Embryonic facial prominence (tissue), 1 donor: ENCODE data around the gene FAM20A.

Source experiments
- DNase-seq: peaks from one replicate; pipeline ENCODE4 v3.0.0-alpha.2; 2016; ENCODE audit errors: extremely low spot score

The FAM20A gene

DNA sequence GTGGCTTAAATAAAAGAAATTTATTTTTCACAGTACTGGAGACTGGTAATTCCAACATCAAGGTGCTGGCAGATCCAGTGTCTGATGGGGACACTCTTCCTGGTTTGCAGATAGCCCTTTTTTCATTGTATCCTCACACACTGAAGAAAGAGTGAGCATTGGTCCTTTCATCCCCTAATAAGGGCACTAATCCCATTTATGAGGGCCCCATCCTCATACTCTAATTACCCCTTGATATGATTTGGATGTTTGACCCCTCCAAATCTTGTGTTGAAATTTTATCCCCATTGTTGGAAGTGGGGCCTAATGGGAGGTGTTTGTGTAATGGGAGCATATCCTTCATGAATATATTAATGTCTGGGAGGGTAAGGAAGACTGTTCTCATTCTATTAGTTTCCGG is 9.4 kb upstream of the FAM20A start:
- no peak for DNase-seq

DNA sequence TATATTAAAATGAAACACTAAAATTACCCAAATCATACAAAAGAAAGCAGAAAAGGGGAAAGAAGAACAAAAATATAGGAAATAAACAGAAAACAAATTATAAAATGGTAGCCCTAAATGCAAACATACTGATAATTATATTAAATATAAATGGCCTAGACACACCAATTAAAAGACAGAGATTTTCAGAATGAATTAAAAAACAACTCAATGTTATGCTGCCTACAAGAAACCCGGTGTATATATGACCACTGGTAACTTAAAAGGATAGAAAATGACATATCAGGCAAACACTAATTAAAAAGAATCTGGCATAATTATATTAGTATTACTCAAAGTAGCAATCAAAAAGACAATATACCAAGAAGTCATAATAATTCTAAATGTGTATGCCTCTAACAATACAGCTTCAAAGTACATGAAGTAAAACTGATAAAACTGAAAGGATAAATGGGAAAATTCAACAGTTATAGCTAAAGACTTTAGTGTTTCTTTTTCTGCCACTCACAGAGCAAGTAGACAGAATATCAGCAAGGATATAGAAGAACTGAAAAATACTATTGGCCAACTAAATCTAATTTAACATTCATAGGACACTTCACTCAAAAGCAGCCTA is 7.5 kb upstream of the FAM20A start:
- no peak for DNase-seq

DNA sequence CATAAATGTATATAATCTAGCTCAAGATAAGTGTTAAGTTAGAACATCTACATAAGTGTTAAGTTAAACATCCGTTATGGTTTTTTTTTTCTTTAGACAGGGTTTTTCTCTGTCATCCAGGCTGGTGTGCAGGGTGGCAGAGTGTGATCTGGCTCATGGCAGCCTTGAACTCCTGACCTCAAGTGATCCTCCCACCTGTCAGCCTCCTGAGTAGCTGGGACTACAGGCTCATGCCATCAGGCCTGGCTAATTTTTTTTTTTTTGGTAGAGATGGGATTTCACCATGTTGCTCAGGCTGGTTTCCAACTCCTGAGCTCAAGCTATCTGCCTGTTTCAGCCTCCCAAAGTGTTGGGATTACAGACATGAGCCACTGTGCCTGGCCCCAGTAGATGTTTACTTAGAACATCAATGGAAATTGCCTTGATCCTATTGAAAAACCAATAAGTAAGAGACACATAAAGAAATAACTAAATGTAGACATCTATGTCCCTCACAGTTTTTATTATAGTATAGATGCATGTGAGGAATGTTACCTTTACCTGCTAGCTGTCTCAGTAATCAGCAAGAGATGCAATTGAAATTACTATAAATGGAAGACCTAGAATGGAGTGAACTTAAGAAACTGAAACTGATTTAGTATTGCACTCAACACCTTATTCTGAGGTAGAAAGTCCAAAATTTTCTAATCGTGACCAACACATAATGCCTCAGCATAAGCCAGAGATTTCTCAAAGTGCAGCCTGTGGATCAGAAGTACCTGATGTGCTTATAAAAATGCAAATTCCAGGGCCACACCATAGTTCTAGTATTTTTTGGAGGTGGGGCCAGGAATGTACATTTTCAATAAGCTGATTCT is 5.5 kb upstream of the FAM20A start:
- DNase-seq = no peak

DNA sequence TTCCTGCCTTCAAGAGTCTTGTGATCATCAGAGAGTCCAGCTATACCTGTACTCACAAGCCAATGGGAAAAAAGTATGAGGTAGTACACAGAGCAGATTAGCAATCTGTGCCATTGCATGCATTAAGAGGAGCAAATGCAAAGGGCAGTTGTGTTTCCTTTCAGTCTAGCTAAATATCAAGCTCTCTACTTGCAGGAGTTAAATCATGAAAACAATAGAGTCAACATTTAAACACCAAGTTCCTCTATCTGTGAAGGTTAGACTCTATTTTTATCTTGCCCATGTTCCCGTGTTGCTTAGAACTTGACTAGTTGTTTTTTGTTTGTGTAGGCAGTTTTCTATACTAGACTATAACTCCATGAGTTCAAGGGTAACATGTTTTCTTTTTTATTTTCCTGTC is 4.7 kb upstream of the FAM20A start:
- DNase-seq = no peak

DNA sequence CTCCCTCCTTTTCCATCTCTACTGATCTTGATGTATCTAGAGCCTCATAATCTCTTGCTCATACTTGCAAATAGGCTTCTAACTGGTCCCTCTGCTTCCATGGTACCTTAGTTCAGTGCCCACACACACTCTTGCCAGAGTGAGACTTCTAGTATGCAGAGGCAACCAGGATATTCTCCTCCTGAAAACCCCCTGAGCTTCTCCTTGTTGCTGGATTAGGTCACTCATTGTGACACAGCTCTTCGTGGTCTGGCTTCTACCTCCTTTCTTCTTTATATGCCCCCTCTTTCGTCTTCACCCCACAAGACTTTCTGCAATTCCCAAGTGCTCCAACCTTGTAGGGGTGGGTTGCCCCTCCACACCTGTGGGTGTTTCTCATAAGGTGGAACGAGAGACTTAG is 2.5 kb upstream of the FAM20A start:
- DNase-seq = no peak

DNA sequence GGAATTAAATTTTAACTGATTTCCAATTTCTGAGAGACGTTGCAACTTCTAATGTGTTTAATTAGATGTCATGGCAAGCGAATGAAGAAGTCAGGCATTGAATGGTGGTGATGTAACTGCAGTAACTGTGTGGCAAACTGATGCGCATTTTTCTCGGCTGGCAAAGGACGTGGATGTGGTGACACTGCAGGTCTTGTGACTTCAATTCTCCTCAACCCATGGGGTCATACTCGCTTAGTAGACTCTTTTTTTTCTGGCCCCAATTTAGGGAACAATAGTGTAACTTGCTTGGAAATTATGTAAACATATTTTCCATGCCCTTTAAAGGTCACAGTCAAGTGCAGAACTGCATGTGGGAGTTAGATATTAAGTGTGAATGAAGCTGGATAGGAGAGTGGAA is 1.9 kb upstream of the FAM20A start:
- DNase-seq = no peak

DNA sequence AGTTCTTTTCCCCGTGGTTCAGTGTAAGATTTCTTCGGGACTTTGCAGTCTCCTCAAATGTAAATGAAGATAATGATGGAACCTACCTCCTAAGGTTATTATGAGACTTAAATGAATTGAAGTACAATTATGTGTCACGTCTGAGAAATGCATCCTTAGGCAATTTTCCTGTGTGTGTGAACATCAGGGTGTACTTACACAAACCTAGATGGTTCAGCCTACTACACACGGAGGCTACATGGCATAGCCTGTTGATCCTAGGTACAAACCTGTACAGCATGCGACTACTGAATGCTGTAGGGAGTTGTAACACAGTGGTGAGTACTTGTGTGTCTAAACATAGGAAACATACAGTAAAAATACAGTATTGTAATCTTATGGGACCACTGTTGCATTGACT is 1.1 kb upstream of the FAM20A start:
- no peak for DNase-seq

DNA sequence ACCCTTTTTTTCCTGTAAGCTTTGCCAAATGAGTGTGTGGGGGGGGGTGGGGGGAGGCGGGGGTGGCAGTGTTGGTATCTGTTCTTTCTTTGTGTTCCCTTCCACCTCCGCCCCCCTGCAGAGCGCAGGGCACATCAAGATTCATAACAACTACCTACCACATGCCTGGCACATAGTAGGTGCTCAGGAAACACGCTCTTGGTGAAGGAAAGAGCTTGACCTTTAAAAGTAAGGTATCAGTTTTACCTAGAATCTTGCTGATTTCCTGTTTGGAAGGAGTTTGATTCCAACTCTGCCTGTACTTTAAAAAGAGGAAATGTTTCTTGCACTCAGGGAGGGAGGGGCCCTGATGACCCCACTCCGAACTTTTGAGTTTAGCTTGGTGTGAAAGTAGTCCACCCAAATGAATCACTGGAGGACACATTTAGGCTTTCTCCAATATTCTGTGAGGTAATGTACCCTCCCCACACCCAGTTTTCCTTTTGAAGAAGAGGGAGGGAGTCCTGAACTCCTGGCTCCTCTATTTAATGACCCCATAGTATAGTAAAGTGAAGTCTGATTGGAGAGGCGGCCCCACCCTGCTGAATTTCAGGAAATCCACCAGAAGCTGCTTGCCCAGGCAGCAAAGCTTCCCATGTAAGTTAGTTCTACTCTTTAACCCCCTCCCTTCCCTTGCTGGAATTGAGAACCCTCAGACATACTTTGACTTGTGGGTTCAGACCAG is 560 bp upstream of the FAM20A start:
- DNase-seq = no peak

DNA sequence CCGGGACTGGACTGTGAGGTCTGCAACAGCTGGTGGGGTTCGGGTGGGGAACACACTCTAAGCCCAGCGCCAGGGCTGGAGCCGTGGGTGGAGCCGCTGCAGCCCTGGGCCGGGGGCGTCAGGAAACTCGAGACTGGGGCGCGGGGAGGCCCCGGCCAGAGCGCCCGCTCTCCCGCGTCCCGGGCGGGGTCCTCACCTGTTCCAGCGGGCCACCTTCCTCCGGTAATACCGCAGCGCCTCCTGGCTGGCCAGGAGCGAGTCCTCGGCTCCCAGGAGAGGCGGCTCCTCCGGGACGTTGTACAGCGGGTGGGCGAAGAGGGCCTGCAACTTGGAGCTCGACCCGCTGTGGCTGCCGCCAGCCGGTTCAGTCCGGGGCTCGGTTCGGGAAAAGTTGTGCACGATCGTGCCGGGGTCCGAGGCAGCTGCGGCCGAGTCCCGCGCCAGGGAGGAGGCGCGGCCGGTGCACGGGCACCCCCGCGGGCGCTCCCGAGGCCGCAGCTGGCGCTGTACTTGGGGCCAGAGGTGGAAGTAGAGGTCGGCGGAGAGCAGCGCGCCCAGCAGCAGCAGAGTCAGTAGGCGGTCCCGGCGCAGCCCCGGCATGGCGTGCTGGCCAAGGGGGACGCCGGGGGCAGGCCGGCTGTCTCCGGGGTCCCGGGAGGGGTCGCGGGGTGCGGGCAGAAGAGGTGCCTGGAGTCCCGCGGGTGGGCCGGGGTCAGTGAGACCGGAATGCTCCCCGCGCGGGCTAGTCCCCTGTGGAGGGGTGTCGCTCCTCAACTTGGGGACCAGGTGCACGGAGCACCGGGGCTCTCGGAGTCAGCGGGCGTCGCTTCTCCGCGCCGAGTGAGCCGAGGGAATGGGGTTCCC is 868 bp downstream of the FAM20A start:
- DNase-seq = no peak

DNA sequence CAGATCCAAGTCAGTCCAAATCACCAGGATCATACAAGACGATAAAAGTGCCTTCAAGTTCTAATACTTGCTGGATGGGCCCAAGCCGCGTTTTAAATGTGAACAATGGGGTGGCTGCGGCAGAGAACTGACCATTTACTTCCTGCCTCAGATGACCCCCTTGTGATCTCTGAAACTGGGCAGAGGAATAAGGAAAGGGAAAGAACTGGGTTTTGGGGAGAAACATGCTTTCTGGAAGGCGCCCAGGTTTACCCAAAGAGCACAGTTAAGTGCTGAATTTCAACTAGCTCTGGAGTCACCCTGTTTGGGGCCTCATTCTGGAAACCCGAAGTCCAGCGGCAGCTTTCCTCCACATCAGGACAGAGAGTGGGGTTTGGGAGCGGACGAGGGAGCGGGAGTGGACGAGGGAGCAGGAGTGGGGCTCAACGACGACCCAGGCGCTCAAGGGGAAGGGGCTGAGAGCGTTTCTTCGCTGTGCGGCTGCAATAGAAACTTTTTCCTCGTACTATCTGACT is 1.6 kb downstream of the FAM20A start:
- no peak for DNase-seq

DNA sequence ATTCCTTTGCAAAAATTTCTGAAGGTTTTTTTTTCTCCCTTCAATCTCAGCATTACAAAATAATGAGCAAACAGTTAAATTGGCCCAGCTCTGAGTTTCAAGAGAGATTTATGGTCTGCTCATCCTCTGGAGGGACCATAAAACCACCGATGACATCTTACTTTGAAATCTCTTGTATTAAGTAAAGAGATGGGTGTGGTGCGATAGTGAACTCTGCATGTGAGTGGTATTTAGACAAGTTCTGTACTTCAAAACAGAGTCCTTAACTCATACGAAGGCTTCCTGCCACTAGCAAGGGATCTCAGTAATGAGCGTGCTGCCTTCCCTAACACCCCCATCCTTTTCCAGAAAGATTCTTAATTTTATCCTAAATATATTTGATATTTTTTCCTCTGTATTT is 2.1 kb downstream of the FAM20A start:
- no peak for DNase-seq

DNA sequence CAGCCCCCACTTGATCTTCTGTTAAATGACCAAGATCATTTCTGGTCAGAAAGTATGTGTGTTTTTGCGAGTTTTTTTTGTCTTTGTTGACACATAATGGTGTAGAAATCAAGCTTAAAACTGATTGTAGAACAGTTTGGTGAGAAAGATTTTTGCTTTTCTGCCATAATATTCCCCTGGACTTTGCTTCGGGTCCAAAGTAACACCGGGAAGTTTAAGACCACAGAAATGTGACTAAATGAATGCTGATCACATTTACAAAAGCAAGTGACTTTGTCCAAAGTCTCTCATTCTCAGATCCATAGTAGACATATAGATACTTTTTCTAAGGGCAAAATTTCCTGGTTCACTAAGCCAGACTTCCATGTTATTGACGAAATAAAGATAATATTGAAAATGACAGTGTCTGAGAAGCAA is 2.6 kb downstream of the FAM20A start:
- no peak for DNase-seq

DNA sequence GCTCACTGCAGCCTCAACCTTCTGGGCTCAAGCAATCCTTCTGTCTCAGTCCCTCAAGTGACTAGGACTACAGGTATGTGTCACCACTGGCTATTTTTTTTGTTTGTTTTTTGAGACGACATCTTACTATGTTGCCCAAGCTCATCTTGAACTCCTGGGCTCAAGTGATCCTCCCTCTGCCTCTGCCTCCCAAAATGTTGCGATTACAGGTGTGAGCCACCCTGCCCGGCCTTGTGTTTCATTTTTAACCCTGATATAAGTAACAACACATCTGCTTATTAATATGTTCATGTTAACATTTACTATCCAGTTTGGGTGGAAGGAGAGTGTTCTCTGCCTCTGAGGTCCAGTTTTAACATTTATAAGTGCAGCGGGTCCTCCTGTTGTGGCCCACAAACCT is 3.1 kb downstream of the FAM20A start:
- no peak for DNase-seq

DNA sequence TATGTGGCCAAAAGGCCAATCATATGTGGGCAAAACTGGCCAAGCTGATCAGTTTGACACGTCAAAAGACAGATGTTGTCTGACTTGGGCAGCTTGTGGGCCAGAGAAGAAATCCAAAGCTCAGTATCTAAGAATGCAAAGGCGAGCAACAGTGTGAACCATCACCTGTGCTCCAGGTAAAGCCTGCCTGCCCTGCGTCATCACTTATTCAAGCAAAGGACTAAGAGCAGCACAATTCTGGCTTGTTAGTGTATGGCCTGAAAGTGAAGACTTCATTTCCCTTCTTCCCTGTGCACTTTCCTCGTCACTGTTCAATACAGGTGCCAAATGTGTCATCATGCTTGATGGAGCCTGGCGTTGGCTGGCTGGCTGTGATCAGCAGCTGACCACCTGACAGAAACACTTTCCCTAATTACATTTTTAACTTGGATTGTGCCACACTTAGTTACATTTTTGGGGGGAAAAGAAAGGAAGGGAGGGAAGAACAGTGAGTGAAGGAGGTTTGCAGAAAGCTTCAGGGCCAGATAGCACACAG is 4.7 kb downstream of the FAM20A start:
- DNase-seq = no peak

DNA sequence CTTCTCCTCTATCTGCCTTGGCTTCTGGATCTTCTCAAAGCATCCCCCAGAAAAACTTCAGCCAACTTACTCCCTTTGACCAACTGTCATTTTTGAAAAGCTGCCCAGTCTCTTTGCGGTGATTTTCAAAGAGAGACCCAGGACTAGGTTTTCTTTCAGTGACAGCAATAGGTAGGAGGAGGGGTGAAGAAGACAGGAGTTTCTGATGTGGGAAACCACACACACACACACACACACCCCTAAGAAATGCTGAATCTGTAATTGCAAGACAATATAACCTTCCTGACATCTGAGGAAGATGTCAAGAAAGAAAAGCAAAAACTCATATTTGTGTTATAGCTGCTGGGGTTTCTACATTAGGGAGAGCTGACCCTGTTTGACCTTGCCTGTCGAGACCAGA is 5.2 kb downstream of the FAM20A start:
- DNase-seq = no peak

DNA sequence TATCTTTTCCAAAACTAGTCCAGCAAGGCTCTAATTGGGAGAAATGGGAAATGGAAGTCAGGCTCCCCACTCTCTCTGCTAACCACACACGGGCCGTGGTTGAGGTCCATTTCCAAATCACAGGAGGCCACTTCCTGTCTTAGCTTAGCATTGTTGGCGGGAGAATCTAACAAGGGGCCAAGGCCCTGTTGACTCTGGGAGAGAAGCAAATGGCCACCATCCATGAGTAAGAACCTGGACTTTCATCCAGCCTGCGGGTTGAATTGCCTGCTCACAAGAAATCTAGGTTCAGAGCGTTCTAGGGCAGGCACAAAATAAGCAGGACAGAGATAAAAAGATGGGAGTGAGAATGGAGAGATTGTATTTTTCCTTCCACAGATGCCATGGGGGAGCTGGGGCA is 5.7 kb downstream of the FAM20A start:
- DNase-seq = no peak

DNA sequence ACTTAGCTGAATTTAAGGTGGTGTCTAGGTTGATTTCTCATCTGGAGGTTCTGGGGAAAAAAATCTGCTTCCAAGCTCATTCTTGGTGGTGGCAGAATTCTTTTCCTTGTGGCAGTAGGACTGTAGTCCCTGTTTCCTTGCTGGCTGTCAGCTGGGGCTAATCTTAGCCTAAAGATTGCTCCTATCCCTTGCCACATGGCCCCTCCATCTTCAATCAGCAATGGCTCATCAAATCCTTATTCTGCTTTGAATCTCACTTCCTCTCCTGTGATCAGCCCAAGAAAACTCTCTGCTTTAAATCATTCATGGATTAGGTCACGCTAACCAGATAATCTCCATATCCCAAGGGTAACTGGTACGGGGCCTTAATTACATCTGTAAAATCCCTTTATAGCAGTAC is 6.6 kb downstream of the FAM20A start:
- no peak for DNase-seq

DNA sequence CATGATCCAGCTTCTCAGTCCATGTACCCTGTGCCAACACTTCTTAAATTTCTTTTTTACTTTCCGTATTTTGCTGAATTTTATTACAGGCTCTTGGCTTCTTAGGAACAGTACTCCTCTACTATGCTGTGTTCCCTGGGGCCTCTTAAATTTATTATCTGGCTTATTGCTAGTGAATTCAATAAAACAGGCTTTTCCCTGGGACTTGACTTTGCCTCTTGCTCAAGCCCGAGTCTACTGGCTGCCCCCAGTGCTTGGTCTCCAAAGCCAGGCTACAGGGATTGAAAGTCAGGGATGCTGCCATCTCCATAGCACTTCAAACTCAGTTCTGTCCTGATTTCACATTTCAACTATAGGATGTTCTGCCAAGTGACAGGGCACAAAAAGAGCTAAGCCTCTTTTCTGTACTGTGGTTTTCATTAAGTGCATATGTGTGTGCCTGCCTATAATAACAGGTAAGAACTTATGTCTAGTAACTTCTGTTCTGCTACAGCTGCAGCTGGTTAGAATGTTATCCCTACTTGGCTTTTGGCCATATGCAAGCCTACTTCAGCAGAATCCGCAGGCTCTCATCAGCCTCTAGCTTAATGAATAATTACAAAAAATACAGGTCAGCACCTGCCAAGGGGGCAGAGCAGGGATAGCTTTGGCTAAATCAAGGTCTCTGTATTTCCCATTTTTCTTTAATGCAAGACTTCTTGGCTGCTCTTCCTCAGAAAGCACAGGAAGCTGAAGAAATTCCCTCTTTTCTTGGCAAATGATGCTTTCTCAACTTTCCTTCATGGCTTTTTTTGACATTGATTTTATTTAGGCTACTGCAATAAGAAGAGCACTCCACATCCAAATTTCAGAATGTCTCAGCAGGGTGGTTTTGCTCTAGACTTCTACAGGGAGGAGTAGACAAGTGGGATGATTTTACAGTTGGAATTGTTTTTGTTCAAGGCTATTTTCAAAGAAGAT is 8.2 kb downstream of the FAM20A start:
- DNase-seq = peak; percentile 42

DNA sequence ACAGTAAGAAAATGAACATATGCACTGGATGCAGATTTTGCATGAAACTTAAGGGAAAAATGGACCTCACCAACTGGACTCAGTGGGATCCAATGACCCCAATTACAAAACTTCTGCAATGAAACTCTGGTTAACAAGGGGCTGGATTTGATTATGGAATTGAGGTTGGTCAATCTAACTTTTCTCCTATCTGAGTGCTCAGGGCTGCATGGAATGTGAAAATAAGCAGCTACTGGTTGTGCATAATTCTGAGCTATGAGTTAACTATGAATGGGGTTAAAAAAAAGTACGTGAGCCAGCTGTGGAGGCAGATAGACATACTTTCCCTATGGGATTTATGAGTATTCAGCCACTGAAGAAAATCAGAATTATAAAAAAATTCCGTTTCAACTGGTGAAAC is 9.2 kb downstream of the FAM20A start:
- DNase-seq = no peak

DNA sequence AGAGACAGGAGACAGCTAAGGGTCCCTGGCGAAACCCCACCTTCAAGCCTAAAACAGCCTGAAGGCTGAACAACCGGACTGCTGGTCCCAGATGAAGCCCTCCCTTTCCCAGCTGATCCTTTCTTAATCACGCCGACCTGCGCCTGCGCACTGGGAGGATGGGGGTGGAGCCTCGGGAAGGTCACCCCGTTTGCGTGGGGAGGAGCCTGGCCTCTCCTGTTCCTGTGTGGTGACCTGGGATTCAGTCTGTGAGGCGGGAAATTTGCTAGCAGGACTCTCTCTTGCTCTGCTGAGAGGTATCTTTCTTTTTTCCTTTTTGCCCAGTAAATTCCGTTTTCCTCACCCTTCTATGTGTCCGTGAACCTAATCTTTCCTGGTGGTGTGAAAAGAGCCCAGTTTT is 9.6 kb downstream of the FAM20A start:
- no peak for DNase-seq
